ENCODE results near the gene PKD1. TPM values are rescaled to one million over a fixed set of nuclear protein-coding genes. Genes with fewer than 3 reads are reported as not detected.

PKD1 gene
- total RNA-seq, 4 donors from 2014 or later = 297 to 459 (median 366) TPM

DNA sequence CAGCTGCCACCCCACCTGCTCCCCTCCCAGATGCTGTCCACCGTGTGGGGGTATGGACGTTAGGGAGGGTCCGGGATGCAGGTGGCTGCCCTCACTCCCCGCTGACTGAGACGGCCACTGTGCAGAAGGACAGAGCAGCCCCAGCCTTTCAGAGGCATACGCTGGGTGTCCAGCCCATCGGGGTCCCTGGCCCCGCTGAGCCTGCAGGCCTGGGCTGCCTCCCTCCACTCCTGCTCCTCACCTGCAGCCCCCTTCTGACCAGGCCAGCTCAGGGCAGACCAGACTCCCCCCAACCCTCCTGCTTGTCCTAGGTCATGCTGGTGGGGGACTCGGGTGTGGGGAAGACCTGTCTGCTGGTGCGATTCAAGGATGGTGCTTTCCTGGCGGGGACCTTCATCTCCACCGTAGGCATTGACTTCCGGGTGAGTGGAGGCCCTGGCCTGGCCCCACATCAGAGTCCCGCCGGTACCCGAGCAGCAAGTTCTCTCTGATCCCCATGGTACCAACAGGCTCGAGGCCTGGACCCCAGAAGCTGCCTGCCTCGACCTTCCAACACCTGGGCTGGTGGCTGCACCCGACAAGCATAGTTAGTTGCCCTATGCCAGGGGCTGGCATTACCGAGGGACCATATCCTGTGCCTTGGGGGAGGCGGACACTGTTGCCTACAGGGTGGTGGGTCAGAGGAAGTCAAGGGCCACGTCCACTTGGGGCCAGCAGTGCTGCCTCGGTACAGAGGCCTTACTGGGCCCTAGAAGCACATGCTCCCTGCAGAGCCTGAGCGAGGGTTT, 14.1 kb upstream of the PKD1 start:
- intact Hi-C loops (cut with DNase I) = no loop called here
- Histone ChIP-seq H3K27ac (replicated peaks in 1 of 4) (no peak overlapping the region), H3K36me3 (peaks cover 0 to 12% (median 7%) of the 10 kb centered on the region in 4 donors), H3K27me3 (no peaks in the 10 kb centered on the region), H3K4me1 (peaks cover 62 to 72% (median 72%) of the 10 kb centered on the region in 4 donors), H3K9me3 (no peaks in the 10 kb centered on the region), H3K4me3 (no peak overlapping the region)
- TF ChIP-seq POLR2AphosphoS5 (IDR thresholded peaks at IDR 0.05) = no peak
- TF ChIP-seq, protein P1, sequence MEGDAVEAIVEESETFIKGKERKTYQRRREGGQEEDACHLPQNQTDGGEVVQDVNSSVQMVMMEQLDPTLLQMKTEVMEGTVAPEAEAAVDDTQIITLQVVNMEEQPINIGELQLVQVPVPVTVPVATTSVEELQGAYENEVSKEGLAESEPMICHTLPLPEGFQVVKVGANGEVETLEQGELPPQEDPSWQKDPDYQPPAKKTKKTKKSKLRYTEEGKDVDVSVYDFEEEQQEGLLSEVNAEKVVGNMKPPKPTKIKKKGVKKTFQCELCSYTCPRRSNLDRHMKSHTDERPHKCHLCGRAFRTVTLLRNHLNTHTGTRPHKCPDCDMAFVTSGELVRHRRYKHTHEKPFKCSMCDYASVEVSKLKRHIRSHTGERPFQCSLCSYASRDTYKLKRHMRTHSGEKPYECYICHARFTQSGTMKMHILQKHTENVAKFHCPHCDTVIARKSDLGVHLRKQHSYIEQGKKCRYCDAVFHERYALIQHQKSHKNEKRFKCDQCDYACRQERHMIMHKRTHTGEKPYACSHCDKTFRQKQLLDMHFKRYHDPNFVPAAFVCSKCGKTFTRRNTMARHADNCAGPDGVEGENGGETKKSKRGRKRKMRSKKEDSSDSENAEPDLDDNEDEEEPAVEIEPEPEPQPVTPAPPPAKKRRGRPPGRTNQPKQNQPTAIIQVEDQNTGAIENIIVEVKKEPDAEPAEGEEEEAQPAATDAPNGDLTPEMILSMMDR (IDR thresholded peaks at IDR 0.05) = no peak
- TF ChIP-seq EP300 (IDR thresholded peaks at IDR 0.05) = no peak
- no peak for TF ChIP-seq POLR2A (IDR thresholded peaks at IDR 0.05; ENCODE audit: low read depth)
- WGBS = 63% methylated on average over 18 of the region's 24 CpGs
- no peak for DNase-seq (ENCODE audit: extremely low spot score)

DNA sequence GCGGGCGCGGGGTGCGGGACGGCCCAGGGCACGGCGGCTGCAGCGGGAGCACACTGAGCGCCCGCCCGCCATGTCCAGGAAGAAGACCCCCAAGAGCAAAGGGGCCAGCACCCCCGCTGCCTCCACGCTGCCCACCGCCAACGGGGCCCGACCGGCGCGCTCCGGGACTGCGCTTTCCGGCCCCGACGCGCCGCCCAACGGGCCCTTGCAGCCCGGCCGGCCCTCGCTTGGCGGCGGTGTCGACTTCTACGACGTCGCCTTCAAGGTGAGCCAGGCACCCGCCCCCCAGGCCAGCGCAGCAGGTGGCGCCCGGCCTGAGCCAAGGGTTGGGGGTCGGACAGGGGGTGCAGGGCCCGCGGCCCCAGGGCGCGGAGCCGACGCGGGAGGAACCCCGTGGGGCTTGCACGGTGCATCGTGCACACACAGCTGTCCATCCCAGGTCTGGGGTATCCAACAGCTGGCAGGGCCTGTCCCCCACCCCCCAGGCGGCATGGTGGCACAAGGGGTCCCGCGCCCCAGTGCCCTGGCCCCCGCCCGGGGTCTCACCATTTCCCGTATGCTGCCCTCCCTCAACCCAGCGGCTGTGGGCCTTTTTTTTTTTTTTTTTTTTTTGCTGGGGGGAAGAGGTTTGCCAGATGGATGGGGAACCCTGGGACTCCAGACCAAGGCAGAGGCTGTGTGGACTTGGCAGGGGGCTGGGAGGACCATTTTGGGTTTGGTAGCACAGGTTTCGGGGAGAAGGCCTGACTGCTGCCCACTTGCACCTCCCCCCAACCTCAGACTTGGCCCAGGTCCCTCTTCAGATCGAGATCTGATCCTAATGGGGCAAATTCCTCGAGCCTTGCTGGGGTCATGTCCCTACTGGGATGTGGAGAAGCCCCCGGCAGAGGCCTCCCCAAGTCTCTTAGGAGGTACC, 13.3 kb upstream of the PKD1 start:
- H3K9me3 ChIP-seq = no peaks in the 10 kb centered on the region
- peaks cover 0 to 12% (median 7%) of the 10 kb centered on the region in 4 donors for H3K36me3 ChIP-seq
- DNase-seq (ENCODE audit: extremely low spot score) = no peak
- intact Hi-C loops (cut with DNase I) = no loop called here
- H3K4me3 ChIP-seq = peak overlapping the region; percentile 53 to 63 (median 55)
- peak overlapping the region in 1 of 4 donors; percentile 39 for H3K27ac ChIP-seq (replicated peaks in 1 of 4)
- no peaks in the 10 kb centered on the region for H3K27me3 ChIP-seq
- peaks cover 53 to 65% (median 64%) of the 10 kb centered on the region in 4 donors for H3K4me1 ChIP-seq
- WGBS = 12% methylated on average over 11 of the region's 62 CpGs
- TF ChIP-seq, protein P1 (IDR thresholded peaks at IDR 0.05) = no peak
- TF ChIP-seq EP300 (IDR thresholded peaks at IDR 0.05) (no peak), POLR2A (IDR thresholded peaks at IDR 0.05; ENCODE audit: low read depth) (no peak), POLR2AphosphoS5 (IDR thresholded peaks at IDR 0.05) (no peak)

DNA sequence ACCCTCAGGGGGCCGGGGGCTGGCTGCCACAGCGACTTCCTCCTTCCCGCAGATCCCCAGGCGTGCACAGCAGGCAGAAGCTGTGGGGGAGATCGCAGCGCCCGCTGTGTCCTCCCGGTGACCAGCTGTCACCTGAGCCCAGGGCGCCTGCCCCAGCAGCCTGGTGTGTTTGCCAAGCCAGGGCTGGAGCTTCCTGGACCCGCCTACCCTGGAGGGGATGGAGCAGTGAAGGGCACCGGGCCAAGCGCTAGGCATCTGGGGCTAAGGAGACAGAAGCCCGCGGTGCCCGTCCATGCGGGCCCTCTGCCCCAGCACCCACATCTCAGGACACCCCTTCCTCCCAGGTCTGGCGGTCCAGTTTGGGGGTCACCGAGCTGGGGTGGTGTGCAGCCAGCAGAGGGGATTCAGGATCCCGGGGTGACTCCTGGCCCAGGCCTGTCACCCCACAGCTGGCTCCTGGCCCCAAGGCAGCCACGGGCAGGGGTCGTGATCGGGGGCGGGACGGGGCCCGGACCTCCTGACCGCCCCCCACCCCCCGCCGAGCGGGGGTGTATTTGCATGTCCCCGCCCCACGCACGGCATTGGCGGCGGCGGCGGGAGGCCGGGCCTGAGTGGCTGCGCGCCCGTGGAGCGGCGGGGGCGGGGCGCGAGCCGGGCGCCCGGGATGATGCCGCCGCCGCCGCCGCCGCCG, 12.4 kb upstream of the PKD1 start, which contains the start of gene RAB26:
Gene RAB26 (plus strand): TSS at position 645 of the 691 bp plus-strand sequence. CDS start 159 bp downstream, outside the sequence.
- Histone ChIP-seq H3K27me3 (no peaks in the 10 kb centered on the region), H3K36me3 (peaks cover 0 to 12% (median 7%) of the 10 kb centered on the region in 4 donors), H3K4me3 (peak within 1 kb of the TSS; percentile 53 to 63 (median 55)), H3K27ac (replicated peaks in 1 of 4) (peak within 1 kb of the TSS; percentile 70 to 82 (median 78)), H3K4me1 (peaks cover 47 to 56% (median 55%) of the 10 kb centered on the region in 4 donors), H3K9me3 (no peaks in the 10 kb centered on the region)
- TF ChIP-seq POLR2AphosphoS5 (IDR thresholded peaks at IDR 0.05) (peak; percentile 26 to 50), POLR2A (IDR thresholded peaks at IDR 0.05; ENCODE audit: low read depth) (no peak), EP300 (IDR thresholded peaks at IDR 0.05) (no peak)
- TF ChIP-seq, protein P1 (IDR thresholded peaks at IDR 0.05) = no peak
- no CpG with 5 or more reads among the region's 55 CpGs for WGBS
- intact Hi-C loops (cut with DNase I) = no loop called here
- no peak for DNase-seq (ENCODE audit: extremely low spot score)

DNA sequence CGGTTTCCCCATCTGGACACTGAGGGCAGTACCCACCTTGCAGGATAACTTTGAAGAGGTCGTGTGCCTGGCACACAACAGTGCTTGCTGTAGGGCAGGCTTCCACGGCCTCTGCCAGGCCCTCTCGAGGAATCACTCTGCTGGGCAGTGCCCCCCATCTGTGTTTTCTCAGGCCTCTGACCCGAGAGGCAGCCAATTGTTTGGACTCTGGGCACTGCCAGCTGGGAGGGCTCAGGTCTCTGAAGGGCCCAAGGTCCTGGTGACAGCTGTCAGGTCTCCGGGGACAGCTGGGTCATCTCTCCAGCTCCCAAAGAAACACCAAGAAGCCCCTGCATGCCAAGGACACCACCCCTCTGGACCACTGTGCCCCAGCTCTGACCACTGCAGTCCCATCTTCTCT, 11.7 kb upstream of the PKD1 start:
- Histone ChIP-seq H3K4me3 (no peak overlapping the region), H3K36me3 (peaks cover 0 to 12% (median 7%) of the 10 kb centered on the region in 4 donors), H3K27me3 (no peaks in the 10 kb centered on the region), H3K4me1 (peaks cover 39 to 49% (median 48%) of the 10 kb centered on the region in 4 donors), H3K9me3 (no peaks in the 10 kb centered on the region), H3K27ac (replicated peaks in 1 of 4) (peak overlapping the region; percentile 70 to 82 (median 78))
- DNase-seq (ENCODE audit: extremely low spot score) = no peak
- TF ChIP-seq EP300 (IDR thresholded peaks at IDR 0.05) = no peak
- TF ChIP-seq, protein P1 (IDR thresholded peaks at IDR 0.05) = no peak
- no peak for TF ChIP-seq POLR2AphosphoS5 (IDR thresholded peaks at IDR 0.05)
- no peak for TF ChIP-seq POLR2A (IDR thresholded peaks at IDR 0.05; ENCODE audit: low read depth)
- no CpG with 5 or more reads among the region's 6 CpGs for WGBS
- intact Hi-C loops (cut with DNase I) = no loop called here
